KOPT-K1 (cell line): ENCODE data around the gene CDH26.

Source experiments
- H3K27ac ChIP-seq: fragments of 200-600 bp; sonication (generic); 2 replicates; pipeline ENCODE4 v1.5.1; 2016; ENCODE audit warnings: antibody characterized with exemption, mild to moderate bottlenecking, low read depth, low read length; ENCODE audit not compliant: poor library complexity, severe bottlenecking
- H3K36me3 ChIP-seq: fragments of 200-600 bp; sonication (generic); 2 replicates; pipeline ENCODE4 v1.5.1; 2017; ENCODE audit warnings: antibody characterized with exemption, mild to moderate bottlenecking, low read length, moderate library complexity; ENCODE audit not compliant: insufficient read depth
- H3K9me3 ChIP-seq: fragments of 200-600 bp; sonication (generic); 2 replicates; pipeline ENCODE4 v1.5.1; 2017; ENCODE audit warnings: antibody characterized with exemption, low read length, mild to moderate bottlenecking; ENCODE audit not compliant: insufficient read depth, poor library complexity, severe bottlenecking

Gene CDH26

GRCh38 chr20:59958123-59958522, at the start of gene CDH26:
Gene CDH26 (plus strand): TSS chr20:59958423. CDS start chr20:59958727, 304 bp downstream.
- Histone ChIP-seq H3K27ac (no peak within 1 kb of the TSS), H3K9me3 (no peaks in the 10 kb centered on the region), H3K36me3 (no peaks in the 10 kb centered on the region)

- Histone ChIP-seq H3K9me3 (no peaks in the 10 kb centered on the region), H3K36me3 (peaks cover 96% of the 10 kb centered on the region), H3K27ac (no peak overlapping the region)
Measured at GRCh38 chr20:59908855-59909254, 49.4 kb upstream of the CDH26 start.

DNA sequence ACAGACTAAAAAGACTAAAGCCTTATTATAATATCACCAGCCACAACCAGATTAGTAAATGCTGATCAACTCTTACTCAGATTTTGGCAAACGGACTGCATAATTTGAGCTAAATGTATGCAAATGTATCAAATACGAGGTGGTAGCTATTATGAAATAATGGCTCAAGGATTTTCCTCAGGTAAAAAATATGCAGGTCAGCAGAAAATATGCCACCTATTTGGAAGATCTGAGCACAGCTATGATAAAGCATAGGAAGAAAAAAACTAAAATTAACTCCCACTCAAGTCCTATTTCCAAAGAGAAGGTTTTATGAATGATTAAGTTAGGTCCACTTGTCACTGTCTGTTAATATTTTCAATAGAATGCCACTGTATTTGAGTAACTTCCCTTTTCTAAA, 47.2 kb upstream of the CDH26 start:
- no peaks in the 10 kb centered on the region for H3K9me3 ChIP-seq
- peaks cover 92% of the 10 kb centered on the region for H3K36me3 ChIP-seq
- no peak overlapping the region for H3K27ac ChIP-seq

- Histone ChIP-seq H3K27ac (no peak overlapping the region), H3K9me3 (no peaks in the 10 kb centered on the region), H3K36me3 (peaks cover 91% of the 10 kb centered on the region)
Measured at GRCh38 chr20:59912609-59913008, 45.6 kb upstream of the CDH26 start.

GRCh38 chr20:59920944-59921343, 37.3 kb upstream of the CDH26 start:
- Histone ChIP-seq H3K36me3 (peaks cover 51% of the 10 kb centered on the region), H3K27ac (no peak overlapping the region)

GRCh38 chr20:59923514-59923913, 34.7 kb upstream of the CDH26 start:
- peaks cover 34% of the 10 kb centered on the region for H3K36me3 ChIP-seq
- no peak overlapping the region for H3K27ac ChIP-seq
- H3K9me3 ChIP-seq: no peaks in the 10 kb centered on the region

More at GRCh38 chr20:59920944-59921343, 37.3 kb upstream of the CDH26 start:
- H3K9me3 ChIP-seq: no peaks in the 10 kb centered on the region

GRCh38 chr20:59925359-59925758, 32.9 kb upstream of the CDH26 start:
- no peak overlapping the region for H3K27ac ChIP-seq
- no peaks in the 10 kb centered on the region for H3K9me3 ChIP-seq

GRCh38 chr20:59925899-59926298, 32.3 kb upstream of the CDH26 start:
- peaks cover 20% of the 10 kb centered on the region for H3K36me3 ChIP-seq
- H3K9me3 ChIP-seq: no peaks in the 10 kb centered on the region
- no peak overlapping the region for H3K27ac ChIP-seq

More at GRCh38 chr20:59925359-59925758, 32.9 kb upstream of the CDH26 start:
- peaks cover 22% of the 10 kb centered on the region for H3K36me3 ChIP-seq

DNA sequence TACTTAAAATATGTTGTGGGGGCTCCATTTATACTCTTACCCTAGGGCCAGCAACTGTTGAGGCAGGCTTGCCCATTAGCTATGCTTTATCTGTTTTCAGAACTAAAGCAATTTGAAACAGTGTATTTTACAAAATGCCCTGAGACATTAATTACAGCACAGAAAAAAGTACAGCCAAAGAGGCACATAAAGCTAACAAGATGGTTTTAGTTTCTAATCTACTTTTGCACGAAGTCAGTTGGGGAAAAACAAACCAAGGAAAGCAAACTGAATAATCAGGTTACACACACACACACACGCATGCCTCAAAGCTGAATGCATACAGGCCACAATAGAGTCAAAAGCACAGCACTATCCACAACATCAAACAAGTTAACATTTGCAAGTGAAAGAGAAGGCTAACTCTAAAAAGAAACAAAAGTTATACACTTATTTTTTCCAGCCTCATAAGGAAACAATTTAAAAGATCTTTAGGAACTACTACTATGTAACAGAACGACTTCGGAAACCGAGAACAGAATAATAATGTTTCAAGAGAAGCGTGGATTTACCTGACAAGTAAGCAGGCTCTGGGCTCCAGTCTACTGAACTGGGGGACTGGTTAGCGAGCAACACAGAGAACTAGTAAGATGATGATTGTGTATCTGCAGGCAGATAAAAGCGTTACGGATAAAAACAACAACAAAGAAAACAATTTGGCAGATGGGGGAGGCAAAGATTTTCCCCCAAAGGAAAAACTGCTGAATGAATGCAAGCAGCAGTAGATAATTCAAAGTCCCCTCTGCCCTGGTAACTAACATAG, 26.5 kb upstream of the CDH26 start:
- H3K27ac ChIP-seq: peak overlapping the region; percentile 99
- no peaks in the 10 kb centered on the region for H3K9me3 ChIP-seq
- peaks cover 6% of the 10 kb centered on the region for H3K36me3 ChIP-seq

- Histone ChIP-seq H3K9me3 (no peaks in the 10 kb centered on the region), H3K36me3 (peaks cover 6% of the 10 kb centered on the region; the same call in 1 of the 2 replicates), H3K27ac (peak overlapping the region; percentile 99)
Measured at GRCh38 chr20:59932616-59933295, 25.5 kb upstream of the CDH26 start.

- H3K36me3 ChIP-seq: peaks cover 10% of the 10 kb centered on the region
- no peaks in the 10 kb centered on the region for H3K9me3 ChIP-seq
- peak within 1 kb of the TSS; percentile 99 for H3K27ac ChIP-seq
Measured at GRCh38 chr20:59933296-59933848, 24.9 kb upstream of the CDH26 start, which contains the start of gene SYCP2. Gene SYCP2 (minus strand): TSS chr20:59933637. CDS start chr20:59922413, 11,224 bp downstream.

DNA sequence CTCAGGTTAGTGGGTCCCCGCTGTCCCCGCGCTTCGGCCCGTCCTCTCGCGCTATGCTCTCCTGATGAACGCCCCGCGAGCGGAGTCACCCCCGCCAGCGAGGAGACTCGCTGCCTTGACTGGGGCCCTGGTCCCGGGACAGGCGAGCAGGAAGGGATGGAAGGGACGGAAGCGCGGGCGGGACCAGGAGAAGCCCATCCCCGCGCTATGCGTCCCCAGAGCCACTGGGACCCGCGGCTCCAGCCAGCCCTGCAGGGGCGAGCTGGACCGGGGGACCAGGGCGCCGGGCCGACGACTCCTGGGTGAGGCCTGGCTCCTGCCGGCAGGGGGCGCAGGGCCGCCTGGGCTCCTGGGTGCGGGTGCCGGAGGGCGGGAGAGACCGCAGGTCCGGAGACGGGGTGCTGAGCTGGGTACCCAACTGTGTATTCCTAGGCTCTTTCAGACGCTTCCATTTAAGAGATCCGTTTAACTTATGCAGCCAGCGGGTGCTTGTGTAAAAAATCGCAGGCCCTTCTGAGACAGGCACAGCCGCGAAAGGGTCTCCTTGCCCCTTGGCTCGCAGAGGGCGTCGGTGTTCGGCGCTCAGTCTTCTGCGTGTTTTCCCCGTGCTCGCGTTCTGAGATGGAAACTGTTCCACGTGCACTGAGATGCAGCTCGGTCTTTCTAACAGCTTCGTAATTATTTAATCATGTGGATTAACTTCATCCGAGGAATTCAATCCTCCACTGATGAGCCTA, 24.2 kb upstream of the CDH26 start:
- no peaks in the 10 kb centered on the region for H3K9me3 ChIP-seq
- peak overlapping the region; percentile 99 for H3K27ac ChIP-seq
- H3K36me3 ChIP-seq: peaks cover 14% of the 10 kb centered on the region

DNA sequence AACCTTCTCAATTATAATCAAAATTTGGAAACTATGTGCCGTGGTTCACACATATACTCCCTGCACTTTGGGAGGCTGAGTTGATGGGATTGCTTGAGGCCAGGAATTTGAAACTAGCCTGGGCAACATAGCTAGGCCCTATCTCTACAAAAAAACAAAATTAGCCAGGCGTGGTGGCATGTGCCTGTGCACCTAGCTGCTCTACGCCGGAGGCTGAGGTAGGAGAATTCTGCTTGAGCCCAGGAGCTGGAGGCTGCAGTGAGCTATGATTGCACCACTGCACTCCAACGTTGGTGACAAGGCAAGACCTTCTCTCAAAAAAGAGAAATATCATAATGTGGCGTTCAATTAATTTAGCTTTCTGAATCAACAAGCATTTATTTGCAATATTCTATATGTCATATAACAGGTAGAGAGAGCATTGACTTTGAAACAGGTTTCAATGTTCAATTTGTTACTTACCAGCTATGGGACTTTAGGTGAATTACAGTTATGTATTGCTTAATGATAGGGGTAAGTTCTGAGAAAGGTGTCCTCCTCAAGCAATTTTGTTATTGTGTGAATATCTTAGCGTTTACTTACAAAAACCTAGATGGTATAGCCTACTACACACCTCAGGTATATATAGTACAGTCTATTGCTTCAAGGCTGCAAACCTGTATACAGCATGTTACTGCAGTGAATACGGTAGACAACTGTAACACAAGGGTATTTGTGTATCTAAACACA, 22.6 kb upstream of the CDH26 start:
- H3K27ac ChIP-seq: no peak overlapping the region
- peaks cover 12% of the 10 kb centered on the region for H3K36me3 ChIP-seq

GRCh38 chr20:59936409-59936808, 21.8 kb upstream of the CDH26 start:
- Histone ChIP-seq H3K36me3 (peaks cover 12% of the 10 kb centered on the region), H3K9me3 (no peaks in the 10 kb centered on the region), H3K27ac (no peak overlapping the region)

More for the DNA sequence above, 22.6 kb upstream of the CDH26 start:
- H3K9me3 ChIP-seq: no peaks in the 10 kb centered on the region
